ENCODE results near the gene APBB2.

DNA sequence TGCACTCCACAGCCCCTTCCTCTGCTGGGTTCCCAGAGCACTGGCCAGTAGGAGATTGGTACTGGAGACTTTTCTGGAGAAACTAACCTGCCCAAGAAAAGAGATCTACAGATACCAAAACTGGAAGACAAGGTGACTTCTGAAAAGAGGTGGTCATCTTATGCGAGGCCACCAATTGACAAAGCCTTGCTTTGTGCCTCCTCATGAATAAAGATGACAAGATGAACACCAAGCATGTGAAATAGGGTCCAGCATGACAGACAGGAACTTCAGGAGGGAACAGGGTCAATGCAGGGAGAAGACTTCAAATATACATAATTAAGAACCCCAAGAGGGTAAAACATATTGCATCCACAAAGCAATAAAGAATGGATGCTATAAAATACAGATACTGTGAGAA is 137.9 kb downstream of the APBB2 start:
- TF ChIP-seq POLR2AphosphoS5 (IDR thresholded peaks at IDR 0.05) (no peak), POLR2A (IDR thresholded peaks at IDR 0.05) (no peak)
- TF ChIP-seq, protein P1, sequence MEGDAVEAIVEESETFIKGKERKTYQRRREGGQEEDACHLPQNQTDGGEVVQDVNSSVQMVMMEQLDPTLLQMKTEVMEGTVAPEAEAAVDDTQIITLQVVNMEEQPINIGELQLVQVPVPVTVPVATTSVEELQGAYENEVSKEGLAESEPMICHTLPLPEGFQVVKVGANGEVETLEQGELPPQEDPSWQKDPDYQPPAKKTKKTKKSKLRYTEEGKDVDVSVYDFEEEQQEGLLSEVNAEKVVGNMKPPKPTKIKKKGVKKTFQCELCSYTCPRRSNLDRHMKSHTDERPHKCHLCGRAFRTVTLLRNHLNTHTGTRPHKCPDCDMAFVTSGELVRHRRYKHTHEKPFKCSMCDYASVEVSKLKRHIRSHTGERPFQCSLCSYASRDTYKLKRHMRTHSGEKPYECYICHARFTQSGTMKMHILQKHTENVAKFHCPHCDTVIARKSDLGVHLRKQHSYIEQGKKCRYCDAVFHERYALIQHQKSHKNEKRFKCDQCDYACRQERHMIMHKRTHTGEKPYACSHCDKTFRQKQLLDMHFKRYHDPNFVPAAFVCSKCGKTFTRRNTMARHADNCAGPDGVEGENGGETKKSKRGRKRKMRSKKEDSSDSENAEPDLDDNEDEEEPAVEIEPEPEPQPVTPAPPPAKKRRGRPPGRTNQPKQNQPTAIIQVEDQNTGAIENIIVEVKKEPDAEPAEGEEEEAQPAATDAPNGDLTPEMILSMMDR (IDR thresholded peaks at IDR 0.05), result no peak
